Posterior cingulate gyrus (tissue), 11 donors: Measurements from ENCODE around the gene EOLA1.
"Not testable (repeated sequence)": the region's sequence is repeated elsewhere in the genome, so short reads cannot be mapped to it uniquely, and the experiment has no call there.

Experiments
- DNase-seq, 10 donors: peaks; one replicate each; pipeline versions ENCODE4 v3.0.0 to v3.0.0-alpha.2; 2020 to 2021; ENCODE audit warnings: mixed read lengths in 3 of 10
- intact Hi-C: fragments of 100-400 bp; cut with DNase I; formaldehyde crosslinking; loops from one replicate; pipeline ENCODE4 v1.15.1; 2023

EOLA1 gene

DNA sequence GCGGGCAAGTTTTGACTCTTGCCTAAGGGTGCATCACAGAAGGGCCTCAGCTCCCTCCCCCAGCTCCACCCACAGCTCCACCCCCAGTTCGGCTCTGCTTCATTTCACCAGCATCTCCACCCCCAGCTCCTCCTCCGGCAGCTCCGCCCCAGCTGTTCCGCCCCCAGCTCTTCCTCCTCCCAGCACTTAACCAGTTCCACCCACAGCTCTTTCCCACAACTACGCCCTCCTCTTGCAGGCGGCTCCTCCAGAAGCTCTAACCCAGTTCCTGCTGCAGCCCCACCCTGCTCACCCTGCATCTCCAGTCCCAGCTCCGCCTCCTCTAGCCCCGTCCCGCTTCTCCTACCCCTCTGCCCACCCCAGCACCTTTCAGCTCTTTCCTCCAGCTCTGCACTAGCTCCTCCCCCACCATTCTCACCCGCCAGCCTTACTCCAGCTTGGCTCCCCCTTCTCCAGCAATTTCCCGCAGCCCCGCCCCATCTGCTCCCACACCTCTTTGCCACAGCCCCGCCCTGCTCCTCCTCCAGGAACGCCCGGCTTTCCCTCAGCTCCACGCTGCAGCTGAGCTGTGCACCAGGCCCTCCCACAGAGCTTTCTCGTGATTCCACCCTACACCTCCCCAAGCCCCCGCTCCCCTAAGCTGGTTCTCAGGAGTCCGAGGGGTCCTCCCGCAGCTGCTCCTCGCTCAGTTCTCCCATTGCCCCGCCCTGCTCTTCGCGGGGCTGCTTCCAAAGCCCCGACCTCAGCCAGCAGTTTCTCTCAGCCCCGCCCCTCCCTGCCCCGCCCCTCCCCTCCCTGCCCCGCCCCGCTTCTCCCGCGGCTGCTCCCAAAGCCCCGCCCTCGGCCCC is 1.3 kb upstream of the EOLA1 start:
- intact Hi-C loops: loop anchor here (10.0 kb wide), 1 partner anchor 395 kb away; the partner anchor contains the start of gene EOLA2
- DNase-seq: peak; percentile 62 to 97 (median 74)

DNA sequence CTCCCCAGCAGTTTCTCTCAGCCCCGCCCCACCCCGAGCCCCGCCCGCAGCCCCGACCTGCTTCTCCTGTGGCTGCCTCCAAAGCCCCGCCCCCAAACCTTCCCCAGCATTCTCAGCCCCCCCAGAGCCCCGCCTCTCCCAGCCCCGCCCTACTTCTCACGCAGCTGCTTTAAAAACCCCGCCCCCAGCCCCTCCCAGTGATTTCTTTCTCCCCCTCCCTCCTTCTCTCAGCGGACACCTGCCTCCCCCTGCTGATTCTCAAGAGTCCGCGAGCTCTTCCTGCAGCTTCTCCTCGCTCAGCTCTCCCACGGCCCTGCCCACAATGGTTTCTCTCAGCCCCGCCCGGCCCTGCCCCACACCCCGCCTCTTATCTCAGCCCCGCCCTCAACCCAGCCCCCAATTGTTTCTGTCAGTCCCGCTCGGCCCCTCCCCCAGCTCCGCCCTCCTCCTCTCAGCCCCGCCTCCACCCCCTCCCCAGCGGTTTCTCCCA is 636 bp upstream of the EOLA1 start:
- peak; percentile 78 to 97 (median 86) for DNase-seq
- intact Hi-C loops: no loop called here

DNA sequence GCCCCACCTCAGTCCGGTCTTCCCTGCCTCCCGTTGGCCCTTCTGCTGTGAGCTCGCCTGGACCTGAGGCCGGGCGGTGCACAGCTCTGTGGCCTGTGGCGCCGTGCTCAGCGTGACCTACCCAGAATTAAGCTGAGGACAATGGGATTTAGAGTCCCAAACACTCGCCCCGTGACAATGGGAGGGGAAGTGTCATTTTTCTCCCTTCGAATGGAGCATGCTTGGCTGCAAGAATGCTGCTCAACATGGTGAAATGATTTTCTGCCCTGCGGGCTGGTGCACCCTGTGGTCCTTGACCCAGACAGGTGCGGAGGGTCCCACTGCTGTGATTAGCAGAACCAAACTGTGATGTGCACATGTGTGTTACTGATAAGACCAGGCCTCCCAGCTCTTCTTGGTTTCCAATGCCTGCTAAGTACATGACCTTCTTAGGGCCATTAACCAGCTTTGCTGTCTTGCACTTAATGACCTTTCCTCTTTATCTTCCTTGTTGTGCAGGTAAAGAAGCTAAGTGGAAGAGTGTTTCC is 772 bp downstream of the EOLA1 start:
- intact Hi-C loops: no loop called here
- no peak for DNase-seq

DNA sequence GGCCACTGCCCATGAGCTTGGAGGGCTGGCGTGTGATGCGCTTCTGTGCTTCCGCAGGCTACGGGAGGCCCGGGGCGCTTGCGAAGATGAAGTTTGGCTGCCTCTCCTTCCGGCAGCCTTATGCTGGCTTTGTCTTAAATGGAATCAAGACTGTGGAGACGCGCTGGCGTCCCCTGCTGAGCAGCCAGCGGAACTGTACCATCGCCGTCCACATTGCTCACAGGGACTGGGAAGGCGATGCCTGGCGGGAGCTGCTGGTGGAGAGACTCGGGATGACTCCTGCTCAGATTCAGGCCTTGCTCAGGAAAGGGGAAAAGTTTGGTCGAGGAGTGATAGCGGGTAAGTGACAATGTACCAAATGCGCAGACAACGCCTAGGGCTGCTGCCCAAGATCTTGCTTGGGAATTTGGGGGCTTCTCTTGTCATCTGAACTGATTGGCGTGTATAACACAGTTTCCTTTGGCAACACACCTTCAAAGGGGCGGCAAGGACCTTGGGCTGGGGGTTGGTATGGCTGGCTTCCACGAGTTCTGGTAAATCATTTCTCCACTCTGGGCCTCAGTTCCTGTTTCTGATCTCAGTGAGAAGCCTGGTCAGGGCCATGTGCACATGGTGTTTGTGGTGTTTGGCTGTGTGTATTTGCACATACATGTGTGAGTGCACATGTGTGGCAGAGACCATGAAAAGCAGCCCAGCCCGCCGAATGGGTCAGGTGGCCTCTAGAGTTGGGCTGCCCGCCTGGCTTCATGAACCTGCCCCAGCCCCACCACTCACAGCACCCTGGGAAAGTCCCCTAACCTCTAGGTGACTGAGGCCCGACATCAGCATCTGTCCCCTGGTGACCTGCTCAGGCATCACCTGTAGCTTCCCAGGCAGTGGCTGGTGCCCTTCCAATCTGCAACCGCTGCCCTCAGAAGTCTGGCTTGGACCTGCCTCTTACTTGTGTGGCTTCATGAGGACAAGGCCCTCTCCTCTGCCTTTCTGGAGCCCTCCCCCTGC is 5.0 kb downstream of the EOLA1 start:
- DNase-seq: peak in 4 of 10 donors; percentile 6 to 72 (median 38)
- intact Hi-C loops: not testable (repeated sequence)

DNA sequence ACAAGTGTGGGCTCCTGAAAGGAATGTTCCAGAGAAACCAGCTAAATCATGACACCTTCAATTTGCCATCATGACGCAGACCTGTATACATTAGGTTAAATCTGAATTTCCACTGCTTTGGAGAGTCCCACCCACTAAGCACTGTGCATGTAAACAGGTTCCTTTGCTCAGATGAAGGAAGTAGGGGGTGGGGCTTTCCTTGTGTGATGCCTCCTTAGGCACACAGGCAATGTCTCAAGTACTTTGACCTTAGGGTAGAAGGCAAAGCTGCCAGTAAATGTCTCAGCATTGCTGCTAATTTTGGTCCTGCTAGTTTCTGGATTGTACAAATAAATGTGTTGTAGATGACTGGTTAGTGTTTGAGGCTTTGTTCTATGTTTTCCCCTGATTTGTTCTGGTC is 6.2 kb downstream of the EOLA1 start:
- DNase-seq, intact Hi-C loops: not testable (repeated sequence)

DNA sequence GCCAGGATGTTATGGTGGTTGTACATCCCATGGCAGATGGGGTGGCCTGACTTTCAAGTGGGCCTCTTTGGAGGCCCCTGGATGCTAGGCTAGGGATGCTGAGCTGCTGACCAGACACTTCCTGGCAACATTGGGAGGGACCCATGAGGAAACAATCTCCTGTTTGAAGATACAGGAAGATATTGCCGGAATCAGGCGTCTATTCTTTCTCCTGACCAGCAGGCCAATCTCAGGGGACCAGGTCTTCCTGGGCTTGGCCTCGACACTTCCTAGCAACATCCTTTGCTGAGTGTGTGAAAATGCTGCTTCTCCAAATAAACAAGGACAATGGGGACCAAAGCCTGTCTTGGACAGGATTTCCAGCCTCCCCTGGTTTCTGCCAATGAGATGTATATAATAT is 7.0 kb downstream of the EOLA1 start:
- DNase-seq, intact Hi-C loops: not testable (repeated sequence)

DNA sequence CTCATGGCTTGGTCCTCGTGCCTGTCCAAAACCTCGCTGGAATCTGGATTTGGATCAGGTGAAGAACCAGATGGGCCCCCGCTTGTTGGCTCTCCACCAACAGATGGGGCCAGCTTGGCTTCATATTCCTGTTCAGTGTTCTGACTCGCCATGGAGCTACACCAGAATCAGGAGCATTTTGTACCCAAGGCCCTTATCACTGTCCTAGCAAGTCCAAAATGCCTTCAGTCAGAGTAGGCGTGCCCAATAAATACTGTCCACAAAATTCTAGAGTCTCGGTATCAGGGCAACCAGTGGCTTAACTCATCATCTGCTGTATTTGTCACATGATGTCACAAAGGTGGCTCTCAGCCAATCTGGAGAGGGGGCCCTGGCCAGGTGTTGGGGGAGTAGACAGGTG is 8.9 kb downstream of the EOLA1 start, which contains the start of gene HSFX3:
Gene HSFX3, minus strand, starts transcription at position 224 of the 400 bp plus-strand sequence. Its CDS starts 72 bp downstream, at position 152.
- DNase-seq, intact Hi-C loops: not testable (repeated sequence)

DNA sequence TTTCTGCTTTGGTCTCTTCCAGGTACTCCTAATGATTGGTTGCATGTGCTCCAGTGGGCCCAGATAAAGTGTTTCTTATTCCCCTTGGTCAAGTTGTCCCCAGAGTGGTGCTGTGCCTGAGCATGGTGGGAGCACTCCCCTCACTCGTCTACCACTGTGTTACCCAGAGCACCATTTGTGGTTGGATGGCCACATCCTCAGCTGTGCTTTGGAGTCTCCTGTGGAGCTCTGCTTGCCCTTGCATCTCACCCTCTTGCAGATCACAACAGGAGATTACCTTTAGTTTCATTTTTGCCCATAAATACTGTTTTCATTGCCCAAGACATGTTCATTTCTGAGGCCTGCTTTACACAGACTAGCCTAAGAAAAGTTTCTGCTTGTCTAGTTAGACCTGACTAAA is 9.6 kb downstream of the EOLA1 start:
- intact Hi-C loops, DNase-seq: not testable (repeated sequence)

DNA sequence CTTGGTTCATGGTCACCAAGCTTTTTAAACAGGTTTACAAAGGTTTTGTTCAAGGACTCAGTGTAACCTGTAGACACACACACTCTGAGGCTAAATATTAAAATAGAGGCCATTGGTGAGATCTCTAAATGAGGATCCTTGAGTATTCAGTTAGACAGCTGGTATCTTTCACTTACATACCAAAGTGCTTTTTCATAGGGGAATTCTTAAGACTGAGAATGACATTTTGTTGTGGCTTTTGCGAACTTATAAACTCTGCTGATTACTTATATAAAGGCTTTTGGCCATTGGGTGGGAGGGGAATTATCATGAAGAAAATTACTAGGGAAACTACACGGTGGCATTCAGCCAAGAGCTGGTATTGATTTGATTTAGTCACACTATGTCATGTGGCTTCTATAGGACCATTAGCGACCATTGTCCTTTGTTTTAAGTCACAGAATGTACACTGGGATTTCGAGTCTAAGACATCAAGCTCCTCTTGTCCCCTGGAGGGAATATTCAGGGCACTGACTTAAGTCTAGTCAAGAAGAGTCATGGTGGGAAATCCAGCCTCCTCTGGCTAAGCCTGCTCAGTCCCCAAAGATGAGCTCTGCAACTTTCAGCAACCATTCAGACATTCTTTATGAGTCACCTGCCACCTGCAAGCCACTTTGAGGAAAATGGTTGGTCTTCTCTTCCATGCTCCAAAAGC is 10.6 kb downstream of the EOLA1 start:
- DNase-seq, intact Hi-C loops: not testable (repeated sequence)

DNA sequence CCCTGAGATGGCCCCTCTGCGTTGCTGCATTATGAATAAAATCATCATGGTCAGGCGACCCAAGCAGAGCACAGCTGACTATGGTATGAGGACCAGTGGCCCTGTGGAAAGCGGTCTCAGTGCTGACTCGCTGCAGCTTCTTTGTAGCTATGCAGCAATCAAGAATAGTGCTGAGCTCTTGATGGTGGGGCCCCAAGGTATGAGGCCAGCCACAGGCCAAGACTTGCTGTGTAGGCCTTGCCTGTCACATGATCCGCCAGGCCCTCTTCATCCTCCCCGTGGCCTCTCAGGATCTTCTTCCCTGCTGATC is 11.1 kb downstream of the EOLA1 start:
- DNase-seq, intact Hi-C loops: not testable (repeated sequence)

DNA sequence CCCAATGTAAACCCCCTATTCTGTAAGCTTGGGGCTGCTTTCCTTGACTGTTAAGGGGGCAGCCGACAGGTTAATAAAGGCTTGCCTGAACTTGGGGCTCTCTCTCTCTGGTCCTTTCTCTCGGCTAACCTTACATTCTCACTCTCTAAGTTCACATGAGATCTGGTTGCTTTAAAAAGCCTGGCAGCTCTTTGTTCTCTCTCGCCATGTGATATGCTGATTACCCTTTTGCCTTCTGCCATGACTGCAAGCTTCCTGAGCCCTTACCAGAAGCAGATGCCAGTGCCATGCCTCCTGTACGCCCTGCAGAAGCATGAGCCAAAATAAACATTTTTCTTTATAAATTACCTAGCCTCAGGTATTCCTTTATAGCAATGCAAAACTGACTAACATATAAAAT is 14.4 kb downstream of the EOLA1 start:
- intact Hi-C loops, DNase-seq: not testable (repeated sequence)

DNA sequence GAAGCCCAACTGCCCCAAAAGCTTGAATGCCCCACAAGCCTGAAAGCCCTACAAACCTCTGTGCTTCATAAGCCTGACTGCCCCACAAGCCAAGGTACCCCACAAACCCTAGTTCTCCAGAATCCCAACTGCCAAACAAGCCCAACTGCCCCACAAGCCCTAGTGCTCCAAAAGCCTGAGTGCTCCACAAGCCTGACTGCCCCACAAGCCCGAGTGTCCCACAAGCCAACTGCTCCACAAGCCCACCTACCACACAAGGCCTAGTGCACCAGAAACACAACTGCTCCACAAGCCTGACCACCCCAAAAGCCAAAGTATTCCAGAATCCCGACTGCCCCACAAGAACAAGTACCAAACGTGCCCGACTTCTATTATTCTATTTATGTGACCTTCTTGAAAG is 22.5 kb downstream of the EOLA1 start:
- intact Hi-C loops: no loop called here
- DNase-seq: peak in 1 of 10 donors; percentile 31

DNA sequence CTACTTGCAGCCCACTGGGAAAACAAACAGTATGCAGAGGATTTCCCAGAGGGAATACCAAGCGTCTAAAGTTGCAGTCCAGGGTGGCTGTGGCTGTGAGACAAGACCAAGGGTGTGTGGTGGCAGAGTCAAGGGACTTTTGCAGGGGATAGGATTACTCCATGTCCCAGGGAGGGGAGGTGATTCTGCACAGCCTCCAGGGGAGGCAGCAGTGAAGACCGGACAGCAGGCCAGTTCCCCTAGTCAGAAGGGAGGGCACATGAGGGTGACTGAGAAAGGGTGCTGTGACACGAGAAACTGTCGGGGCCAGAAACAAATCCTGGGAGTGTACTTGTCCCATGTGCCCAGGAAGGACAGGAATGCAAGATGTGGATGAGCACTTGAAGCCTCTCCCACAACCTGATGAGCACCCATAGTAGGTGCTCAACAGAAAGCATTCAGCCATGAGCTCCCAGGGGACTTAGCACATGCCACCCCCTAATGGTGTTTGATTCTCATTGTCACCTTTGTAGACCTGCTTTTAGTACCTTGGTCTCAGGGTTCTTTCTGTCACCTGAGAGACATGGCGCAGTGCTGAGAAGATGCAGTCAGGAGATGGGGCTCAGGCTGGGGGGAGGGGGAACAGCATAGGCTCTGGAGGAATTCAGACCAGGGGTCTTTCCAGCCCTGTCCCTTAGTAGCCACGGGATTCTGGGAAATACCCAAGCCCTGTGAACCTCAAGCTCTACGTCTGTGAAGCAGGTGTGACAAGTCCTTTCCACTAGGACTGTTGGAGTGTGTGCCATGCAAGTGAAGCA is 27.0 kb downstream of the EOLA1 start:
- intact Hi-C loops: no loop called here
- peak in 2 of 10 donors; percentile 21 to 27 for DNase-seq

DNA sequence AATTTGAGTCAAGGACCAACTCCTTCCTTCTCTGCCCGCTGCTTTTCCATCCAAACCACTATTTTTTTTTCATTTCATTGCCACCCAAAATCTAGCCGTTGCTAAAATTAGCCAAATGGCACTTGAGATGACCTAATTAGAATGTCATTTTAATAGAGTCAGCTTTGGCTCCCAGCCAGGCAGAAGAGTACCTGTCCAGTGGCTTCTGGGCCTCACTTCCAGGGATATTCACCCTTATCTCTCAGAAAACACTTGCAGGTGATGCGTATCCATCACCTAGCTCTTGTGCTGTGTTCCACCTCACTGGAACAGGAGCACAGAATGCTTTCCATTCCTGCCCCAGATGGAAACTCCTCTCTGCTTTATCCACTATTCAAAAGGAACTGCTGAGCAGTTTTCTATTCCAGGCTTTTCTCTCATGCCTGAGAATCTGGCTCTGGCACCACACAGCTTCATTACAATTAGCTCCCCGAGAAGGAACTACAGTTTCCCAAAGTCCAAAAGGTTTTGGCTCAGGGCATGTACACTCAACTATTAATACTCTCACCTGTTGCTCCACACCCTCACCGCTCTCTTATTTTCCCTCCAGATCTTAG is 28.0 kb downstream of the EOLA1 start:
- DNase-seq: peak in 1 of 10 donors; percentile 12
- intact Hi-C loops: no loop called here

DNA sequence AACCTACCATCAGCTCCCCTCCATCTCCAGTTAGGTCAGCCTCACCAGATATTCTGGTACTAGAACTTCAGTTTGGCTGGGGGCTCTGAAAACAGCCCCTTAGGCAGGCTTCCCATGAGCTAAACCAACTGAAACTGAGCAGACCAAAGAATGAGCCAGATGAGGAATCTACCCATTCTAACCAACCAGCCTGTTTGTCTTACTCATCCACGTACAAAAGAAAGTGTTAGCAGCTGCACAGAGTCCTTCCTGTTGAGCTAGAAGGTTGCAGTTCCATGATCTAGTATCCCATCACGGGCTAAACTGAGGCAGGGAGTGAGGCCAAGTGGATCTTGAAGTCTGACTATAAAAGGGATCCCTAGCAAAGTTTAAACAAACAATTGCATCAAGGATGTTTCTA is 29.0 kb downstream of the EOLA1 start:
- intact Hi-C loops: no loop called here
- DNase-seq: no peak

DNA sequence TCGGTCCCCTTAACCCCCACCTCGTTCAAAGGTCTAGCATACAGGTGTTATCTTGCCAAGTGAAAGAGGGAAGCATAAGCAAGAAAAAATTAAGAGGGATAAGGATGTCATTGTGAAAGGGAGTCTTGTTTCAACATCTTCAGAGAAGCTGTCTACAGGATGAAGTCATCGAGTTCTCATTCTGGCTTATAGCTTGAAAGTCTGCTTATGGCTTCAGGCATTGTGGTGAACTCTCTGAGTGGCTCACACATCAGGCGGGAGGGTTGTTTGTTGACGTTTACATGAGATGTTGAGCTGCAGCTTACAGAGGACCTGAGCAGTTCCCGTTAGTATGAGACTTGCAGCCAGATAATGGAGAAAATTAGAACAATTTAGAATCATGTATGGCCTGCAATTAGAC is 29.9 kb downstream of the EOLA1 start:
- intact Hi-C loops: no loop called here

DNA sequence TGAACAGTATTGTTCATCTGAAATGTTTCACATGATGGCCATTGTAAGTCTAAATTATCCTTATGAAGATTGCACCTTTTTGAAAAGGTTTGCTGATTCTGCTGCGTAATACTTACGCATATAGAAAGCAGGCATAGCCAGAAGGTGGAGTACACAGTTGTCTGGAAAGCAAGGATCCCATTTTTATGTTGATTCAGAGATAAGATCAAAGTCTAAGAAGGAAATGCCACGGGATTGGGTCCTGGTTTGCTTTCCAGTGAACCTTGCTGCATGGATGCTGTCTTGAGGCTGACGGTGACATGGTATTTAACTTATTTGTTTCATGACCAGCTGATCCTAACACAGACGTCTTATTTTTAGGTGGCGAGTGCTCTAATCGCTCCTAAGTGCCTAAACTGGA is 31.0 kb downstream of the EOLA1 start:
- DNase-seq: no peak
- intact Hi-C loops: no loop called here

More for the DNA sequence above, 29.9 kb downstream of the EOLA1 start:
- DNase-seq: peak in 1 of 10 donors; percentile 4

DNA sequence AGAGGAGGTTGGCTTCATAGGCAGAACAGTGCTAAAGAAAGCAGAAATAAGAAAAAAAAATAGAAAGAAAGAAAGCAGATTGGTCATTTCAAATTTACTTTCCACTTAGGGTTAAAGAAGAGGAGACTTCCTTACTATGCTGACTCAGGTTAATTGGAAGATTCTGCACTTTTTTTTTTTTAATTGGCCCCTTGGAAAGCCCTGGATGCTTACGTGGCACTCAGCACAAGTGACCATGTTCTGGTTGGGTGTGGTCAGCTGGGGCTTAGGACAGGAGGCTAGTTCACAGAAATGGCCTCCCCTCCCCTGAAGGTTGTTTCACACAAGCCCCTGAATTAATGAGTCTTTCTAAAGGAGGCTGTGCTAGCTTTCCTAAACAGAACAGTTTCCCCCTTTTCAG is 31.9 kb downstream of the EOLA1 start:
- intact Hi-C loops: no loop called here

DNA sequence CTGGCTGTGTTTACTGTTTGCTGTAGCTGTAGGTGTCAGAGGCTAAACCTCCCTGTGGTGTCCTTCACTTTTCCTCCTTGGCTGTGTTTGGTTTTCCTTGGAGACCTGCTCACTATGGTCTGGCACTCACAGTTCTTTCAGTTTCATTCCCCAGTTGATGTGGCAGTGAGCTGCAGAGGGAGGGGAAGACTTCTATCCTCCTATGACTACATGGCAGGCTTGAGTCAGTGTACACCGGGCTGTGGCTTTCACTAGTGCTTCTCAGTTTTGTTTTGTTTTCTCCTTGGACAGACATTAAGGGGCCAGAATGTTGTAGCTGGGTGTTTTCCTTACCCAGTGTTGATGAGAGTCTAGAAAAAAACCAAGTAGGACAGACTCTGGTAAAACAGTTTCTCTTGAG is 32.6 kb downstream of the EOLA1 start:
- DNase-seq, intact Hi-C loops: not testable (repeated sequence)

More for the DNA sequence above, 31.9 kb downstream of the EOLA1 start:
- no peak for DNase-seq
